Thoracic aorta (tissue), 2 donors: ENCODE data around the gene USP37. TPM values are rescaled to one million over a fixed set of nuclear protein-coding genes. Genes with fewer than 3 reads are reported as not detected.

ENCODE experiments used
- ATAC-seq: fragments of 150-250 bp; one replicate; pipeline ENCODE4 v1.8.0; 2017; ENCODE audit warnings: low read depth; ENCODE audit not compliant: insufficient number of reproducible peaks, low FRiP score
- DNase-seq: peaks from one replicate; pipeline ENCODE4 v3.0.0-alpha.2; 2020; ENCODE audit warnings: low spot score
- H3K27ac ChIP-seq, 2 donors: fragments of 200-600 bp; sonication (generic); 1 replicate in 1 of 2; 2 replicates in 1 of 2; pipeline ENCODE4 v1.5.1; 2016; ENCODE audit warnings: mild to moderate bottlenecking in 2 of 2, moderate library complexity in 2 of 2
- H3K27me3 ChIP-seq: fragments of 200-600 bp; sonication (generic); replicated peaks from 2 replicates; pipeline ENCODE4 v1.6.0; 2016; ENCODE audit warnings: mild to moderate bottlenecking; ENCODE audit not compliant: insufficient read depth
- H3K36me3 ChIP-seq: fragments of 200-600 bp; sonication (generic); one replicate; pipeline ENCODE4 v1.5.1; 2016
- H3K4me1 ChIP-seq, 2 donors: fragments of 200-600 bp; sonication (generic); 1 replicate in 1 of 2; 2 replicates in 1 of 2; pipeline versions ENCODE4 v1.5.1 to v1.6.0; 2016; ENCODE audit warnings: low read depth in 2 of 2, mild to moderate bottlenecking in 1 of 2; ENCODE audit not compliant: control insufficient read depth in 1 of 2
- H3K4me3 ChIP-seq: fragments of 200-600 bp; sonication (generic); 2 replicates; pipeline ENCODE4 v1.5.1; 2016; ENCODE audit warnings: mild to moderate bottlenecking
- H3K9me3 ChIP-seq: fragments of 200-600 bp; sonication (generic); 2 replicates; pipeline ENCODE4 v1.5.1; 2016
- CTCF ChIP-seq: fragments of 200-600 bp; sonication (generic); IDR thresholded peaks from one replicate; pipeline ENCODE4 v1.5.1; 2019; ENCODE audit warnings: antibody characterized with exemption
- total RNA-seq, 2 donors: library from RNA; depleted of rRNA; stranded (reverse); fragments of >200 nt; gene quantifications; one replicate each; pipeline versions ENCODE4 v1.1.0 to v1.2.3, GENCODE V29; 2016

The USP37 gene, protein sequence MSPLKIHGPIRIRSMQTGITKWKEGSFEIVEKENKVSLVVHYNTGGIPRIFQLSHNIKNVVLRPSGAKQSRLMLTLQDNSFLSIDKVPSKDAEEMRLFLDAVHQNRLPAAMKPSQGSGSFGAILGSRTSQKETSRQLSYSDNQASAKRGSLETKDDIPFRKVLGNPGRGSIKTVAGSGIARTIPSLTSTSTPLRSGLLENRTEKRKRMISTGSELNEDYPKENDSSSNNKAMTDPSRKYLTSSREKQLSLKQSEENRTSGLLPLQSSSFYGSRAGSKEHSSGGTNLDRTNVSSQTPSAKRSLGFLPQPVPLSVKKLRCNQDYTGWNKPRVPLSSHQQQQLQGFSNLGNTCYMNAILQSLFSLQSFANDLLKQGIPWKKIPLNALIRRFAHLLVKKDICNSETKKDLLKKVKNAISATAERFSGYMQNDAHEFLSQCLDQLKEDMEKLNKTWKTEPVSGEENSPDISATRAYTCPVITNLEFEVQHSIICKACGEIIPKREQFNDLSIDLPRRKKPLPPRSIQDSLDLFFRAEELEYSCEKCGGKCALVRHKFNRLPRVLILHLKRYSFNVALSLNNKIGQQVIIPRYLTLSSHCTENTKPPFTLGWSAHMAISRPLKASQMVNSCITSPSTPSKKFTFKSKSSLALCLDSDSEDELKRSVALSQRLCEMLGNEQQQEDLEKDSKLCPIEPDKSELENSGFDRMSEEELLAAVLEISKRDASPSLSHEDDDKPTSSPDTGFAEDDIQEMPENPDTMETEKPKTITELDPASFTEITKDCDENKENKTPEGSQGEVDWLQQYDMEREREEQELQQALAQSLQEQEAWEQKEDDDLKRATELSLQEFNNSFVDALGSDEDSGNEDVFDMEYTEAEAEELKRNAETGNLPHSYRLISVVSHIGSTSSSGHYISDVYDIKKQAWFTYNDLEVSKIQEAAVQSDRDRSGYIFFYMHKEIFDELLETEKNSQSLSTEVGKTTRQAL
- 10 to 100 TPM; 10.2 to 18.6 TPM for total RNA-seq

GRCh38 chr2:218568190-218569037 lies at the start of gene USP37, which contains the start of gene CNOT9:
Gene USP37, minus strand, starts transcription at chr2:218568351. Its CDS starts 9,698 bp downstream, at chr2:218558653.
Gene CNOT9, plus strand, starts transcription at chr2:218568839. Its CDS starts 116 bp downstream, at chr2:218568955.
- ATAC-seq = peak; percentile 94
- H3K27me3 ChIP-seq = no peaks in the 10 kb centered on the region
- TF ChIP-seq CTCF = no peak

GRCh38 chr2:218615868-218616315 lies 47.7 kb upstream of the USP37 start:
- ATAC-seq (no peak), DNase-seq (no peak)
- no peaks in the 10 kb centered on the region for H3K36me3 ChIP-seq
- TF ChIP-seq CTCF = no peak
- H3K9me3 ChIP-seq = no peaks in the 10 kb centered on the region
- no peak overlapping the region for H3K27ac ChIP-seq
- H3K4me3 ChIP-seq = no peak overlapping the region
- no peaks in the 10 kb centered on the region for H3K27me3 ChIP-seq
- no peaks in the 10 kb centered on the region for H3K4me1 ChIP-seq

More at GRCh38 chr2:218568190-218569037, at the start of gene USP37, which contains the start of gene CNOT9:
- H3K4me1 ChIP-seq = peaks cover 24 to 31% of the 10 kb centered on the region in 2 donors
- no peaks in the 10 kb centered on the region for H3K9me3 ChIP-seq
- peak within 1 kb of the TSS; percentile 84 to 90 for H3K27ac ChIP-seq
- peak within 1 kb of the TSS; percentile 89 for H3K4me3 ChIP-seq
- DNase-seq = peak; percentile 97
- H3K36me3 ChIP-seq = peaks cover 3% of the 10 kb centered on the region

DNA sequence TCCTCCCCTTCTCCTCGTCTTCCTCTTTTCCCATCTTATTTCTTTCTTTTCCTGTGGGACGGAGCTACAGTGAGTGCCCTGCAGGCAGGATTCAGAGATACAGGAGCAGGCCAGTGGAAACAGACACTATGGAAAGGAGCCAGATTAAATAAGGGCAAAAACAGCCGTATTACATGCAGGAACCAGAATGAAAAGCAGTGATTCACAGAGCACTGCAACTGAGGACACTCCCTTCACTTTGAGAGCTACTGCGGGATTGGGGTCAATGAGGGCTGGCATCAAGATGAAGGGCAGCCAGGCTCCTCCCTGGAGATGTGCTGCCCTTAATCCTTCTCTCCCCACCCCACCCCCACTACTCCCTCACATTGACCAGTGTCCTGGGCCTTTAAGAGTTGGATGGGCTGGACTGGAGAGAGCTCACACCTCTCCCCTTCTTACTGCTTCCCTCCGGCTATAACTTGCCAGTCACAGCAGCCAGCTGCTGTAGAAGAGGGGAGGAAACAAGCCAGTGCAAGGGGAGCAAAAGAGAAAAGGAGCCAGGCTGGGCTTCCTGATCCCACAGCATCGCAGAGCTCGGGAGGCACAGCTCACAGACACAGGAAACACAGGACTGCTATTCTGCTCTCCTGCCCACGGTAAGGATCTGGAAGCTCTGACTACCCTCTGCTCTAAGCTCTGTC lies 39.4 kb upstream of the USP37 start, which contains the start of gene PLCD4:
PLCD4 (plus strand) TSS at position 464 of the 680 bp plus-strand sequence. CDS start 7,841 bp downstream, outside the sequence.
- Histone ChIP-seq H3K27ac (peak within 1 kb of the TSS; percentile 29 to 49), H3K27me3 (no peaks in the 10 kb centered on the region), H3K4me3 (peak within 1 kb of the TSS; percentile 57), H3K9me3 (no peaks in the 10 kb centered on the region), H3K4me1 (peaks cover 3 to 18% of the 10 kb centered on the region in 2 donors), H3K36me3 (no peaks in the 10 kb centered on the region)
- no peak for TF ChIP-seq CTCF
- ATAC-seq = peak; percentile 53
- peak; percentile 10 for DNase-seq

DNA sequence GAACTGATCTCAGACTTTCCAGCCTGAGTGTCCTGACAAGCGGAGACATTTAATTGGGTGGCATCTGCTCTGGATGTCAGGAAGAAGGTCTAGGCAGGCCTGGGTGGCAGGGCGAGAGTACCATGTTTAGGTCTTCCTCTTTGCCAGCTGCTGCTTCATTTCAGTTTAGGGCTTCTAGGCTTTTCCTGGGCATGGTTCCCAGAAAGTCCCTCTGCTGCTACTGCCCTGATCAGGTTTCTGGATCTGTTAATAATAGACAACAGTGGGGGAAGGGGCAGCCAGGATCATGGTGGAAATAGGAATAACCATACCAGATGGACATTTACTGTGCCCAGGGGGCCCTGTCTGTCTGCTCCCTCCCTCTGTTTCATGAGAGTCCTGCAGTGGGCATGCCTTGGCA lies 37.3 kb upstream of the USP37 start:
- no peak for TF ChIP-seq CTCF
- Histone ChIP-seq H3K27me3 (no peaks in the 10 kb centered on the region), H3K36me3 (no peaks in the 10 kb centered on the region), H3K9me3 (no peaks in the 10 kb centered on the region), H3K4me3 (no peak overlapping the region), H3K27ac (no peak overlapping the region), H3K4me1 (peaks cover 3 to 18% of the 10 kb centered on the region in 2 donors)
- ATAC-seq = no peak
- no peak for DNase-seq
